DMS53 (cell line): ENCODE data around the gene STK35.
A peak's percentile ranks its signal among the peaks of the same experiment; 100 is the strongest.

Experiments used
- DNase-seq: peaks from one replicate; lab custom pipeline; 2025; lab: John Stamatoyannopoulos, UW

Gene STK35

GRCh38 chr20:2104236-2104635 lies 2.6 kb downstream of the STK35 start:
- DNase-seq: no peak

- no peak for DNase-seq
These were observed 6.9 kb downstream of the STK35 start for GRCh38 chr20:2108498-2108897.

GRCh38 chr20:2108987-2109386 lies 7.4 kb downstream of the STK35 start:
- DNase-seq: no peak

GRCh38 chr20:2109425-2110210 lies 8.0 kb downstream of the STK35 start:
- DNase-seq: no peak

GRCh38 chr20:2112910-2113309 lies 11.3 kb downstream of the STK35 start:
- DNase-seq: no peak

GRCh38 chr20:2114127-2114959 lies 12.7 kb downstream of the STK35 start:
- DNase-seq: no peak

GRCh38 chr20:2114990-2115681 lies 13.5 kb downstream of the STK35 start:
- no peak for DNase-seq

GRCh38 chr20:2116170-2116940 lies 14.7 kb downstream of the STK35 start:
- no peak for DNase-seq

- DNase-seq: no peak
These were observed 17.2 kb downstream of the STK35 start for GRCh38 chr20:2118783-2119182.

- no peak for DNase-seq
These were observed 21.3 kb downstream of the STK35 start for GRCh38 chr20:2122936-2123335.

- no peak for DNase-seq
These were observed 22.1 kb downstream of the STK35 start for GRCh38 chr20:2123720-2124119.

GRCh38 chr20:2124564-2125213 lies 23.1 kb downstream of the STK35 start:
- no peak for DNase-seq

- DNase-seq: no peak
These were observed 24.0 kb downstream of the STK35 start for GRCh38 chr20:2125474-2126112.

GRCh38 chr20:2127238-2127637 lies 25.6 kb downstream of the STK35 start:
- no peak for DNase-seq

- no peak for DNase-seq
These were observed 26.9 kb downstream of the STK35 start for GRCh38 chr20:2128542-2128941.

- no peak for DNase-seq
These were observed 28.5 kb downstream of the STK35 start for GRCh38 chr20:2130062-2130591.

- no peak for DNase-seq
These were observed 29.1 kb downstream of the STK35 start for GRCh38 chr20:2130683-2131082.

GRCh38 chr20:2131366-2131765 lies 29.7 kb downstream of the STK35 start:
- no peak for DNase-seq

- DNase-seq: peak; percentile 48
These were observed 30.9 kb downstream of the STK35 start for GRCh38 chr20:2132461-2132901.
